Posterior cingulate gyrus (tissue), 11 donors: ENCODE data around the gene ABCC11.
"Not testable (repeated sequence)": the region's sequence is repeated elsewhere in the genome, so short reads cannot be mapped to it uniquely, and the experiment has no call there.

Experiments used
- DNase-seq, 10 donors: peaks; one replicate each; pipeline versions ENCODE4 v3.0.0 to v3.0.0-alpha.2; 2020 to 2021; ENCODE audit warnings: mixed read lengths in 3 of 10
- intact Hi-C: fragments of 100-400 bp; cut with DNase I; formaldehyde crosslinking; loops from one replicate; pipeline ENCODE4 v1.15.1; 2023

The ABCC11 gene

GRCh38 chr16:48206594-48207242 is 40.6 kb downstream of the ABCC11 start:
- no peak for DNase-seq
- intact Hi-C loops = no loop called here

GRCh38 chr16:48204825-48205151 is 42.6 kb downstream of the ABCC11 start:
- DNase-seq = no peak
- intact Hi-C loops = no loop called here

- intact Hi-C loops = no loop called here
- DNase-seq = no peak
Measured at GRCh38 chr16:48203974-48204824, 43.1 kb downstream of the ABCC11 start.

- DNase-seq = no peak
- intact Hi-C loops = no loop called here
Measured at GRCh38 chr16:48201515-48202201, 45.7 kb downstream of the ABCC11 start.

GRCh38 chr16:48197294-48197693 is 50.0 kb downstream of the ABCC11 start:
- intact Hi-C loops = no loop called here
- DNase-seq = no peak

- DNase-seq = no peak
- intact Hi-C loops = no loop called here
Measured at GRCh38 chr16:48194828-48195556, 52.3 kb downstream of the ABCC11 start.

- intact Hi-C loops = no loop called here
- DNase-seq = no peak
Measured at GRCh38 chr16:48193846-48194245, 53.5 kb downstream of the ABCC11 start.

- DNase-seq = no peak
- intact Hi-C loops = no loop called here
Measured at GRCh38 chr16:48188449-48189102, 58.8 kb downstream of the ABCC11 start.

GRCh38 chr16:48187779-48188178 is 59.6 kb downstream of the ABCC11 start:
- no peak for DNase-seq
- intact Hi-C loops = no loop called here

- intact Hi-C loops = no loop called here
- DNase-seq = no peak
Measured at GRCh38 chr16:48184681-48185080, 62.7 kb downstream of the ABCC11 start.

- intact Hi-C loops = no loop called here
- no peak for DNase-seq
Measured at GRCh38 chr16:48182979-48183537, 64.3 kb downstream of the ABCC11 start.

GRCh38 chr16:48181746-48182520 is 65.4 kb downstream of the ABCC11 start:
- DNase-seq, intact Hi-C loops: not testable (repeated sequence)

- intact Hi-C loops = no loop called here
- no peak for DNase-seq
Measured at GRCh38 chr16:48180868-48181480, 66.4 kb downstream of the ABCC11 start.

GRCh38 chr16:48176635-48177408 is 70.5 kb downstream of the ABCC11 start:
- intact Hi-C loops = no loop called here

GRCh38 chr16:48173889-48174288 is 73.5 kb downstream of the ABCC11 start:
- intact Hi-C loops = no loop called here
- no peak for DNase-seq

More at GRCh38 chr16:48176635-48177408, 70.5 kb downstream of the ABCC11 start:
- DNase-seq = no peak

- intact Hi-C loops = no loop called here
- DNase-seq = no peak
Measured at GRCh38 chr16:48172682-48173081, 74.7 kb downstream of the ABCC11 start.

GRCh38 chr16:48169896-48170295 is 77.4 kb downstream of the ABCC11 start:
- no peak for DNase-seq
- intact Hi-C loops = loop anchor here (5.0 kb wide), 1 partner anchor 1223 kb away; no protein-coding TSS in a partner anchor

GRCh38 chr16:48168075-48168474 is 79.3 kb downstream of the ABCC11 start:
- intact Hi-C loops = loop anchor here (5.0 kb wide), 1 partner anchor 1221 kb away; no protein-coding TSS in a partner anchor
- DNase-seq = no peak
